Measurements from ENCODE around the gene EDEM3. TPM values are rescaled to one million over a fixed set of nuclear protein-coding genes. Genes with fewer than 3 reads are reported as not detected.

The EDEM3 gene
- total and polyA plus RNA-seq, 12 donors = 7.8 to 26.8 (median 17.8) TPM

- Histone ChIP-seq H3K36me3 (peaks cover 0 to 59% (median 16%) of the 10 kb centered on the region in 9 donors), H3K27ac (peak overlapping the region in 9 of 10 donors; percentile 36 to 86 (median 54)), H3K9me3 (no peaks in the 10 kb centered on the region), H3K4me1 (peaks cover 5 to 31% (median 14%) of the 10 kb centered on the region in 9 donors), H3K27me3 (no peaks in the 10 kb centered on the region), H3K4me3 (no peak overlapping the region)
- 21 to 22% methylated on average over 5 of the region's 5 CpGs for WGBS, 2 donors
- ATAC-seq (peak; percentile 76 to 93 (median 88)), DNase-seq (peak; percentile 35 to 49)
- no peak for TF ChIP-seq CTCF (IDR thresholded peaks at IDR 0.05)
- intact Hi-C loops (cut with DNase I) = no loop called here
These were observed 37.9 kb upstream of the EDEM3 start for GRCh38 chr1:184792450-184792969.

- no peak for ATAC-seq
These were observed 36.9 kb upstream of the EDEM3 start for GRCh38 chr1:184791550-184791900.

GRCh38 chr1:184790642-184791549 lies 36.2 kb upstream of the EDEM3 start:
- Histone ChIP-seq H3K9me3 (no peaks in the 10 kb centered on the region), H3K27ac (peak overlapping the region in 1 of 10 donors; percentile 86), H3K4me3 (no peak overlapping the region), H3K36me3 (peaks cover 0 to 43% (median 10%) of the 10 kb centered on the region in 9 donors), H3K4me1 (peaks cover 5 to 31% (median 14%) of the 10 kb centered on the region in 9 donors), H3K27me3 (no peaks in the 10 kb centered on the region)
- ATAC-seq (no peak), DNase-seq (no peak)
- whole genome bisulfite sequencing, 2 donors = 74 to 85% methylated on average over 9 of the region's 9 CpGs
- intact Hi-C loops (cut with DNase I) = no loop called here
- no peak for TF ChIP-seq CTCF (IDR thresholded peaks at IDR 0.05)

More at GRCh38 chr1:184791550-184791900, 36.9 kb upstream of the EDEM3 start:
- no peaks in the 10 kb centered on the region for H3K9me3 ChIP-seq
- H3K4me1 ChIP-seq = peaks cover 5 to 31% (median 14%) of the 10 kb centered on the region in 9 donors
- DNase-seq = no peak
- H3K27ac ChIP-seq = peak overlapping the region in 4 of 10 donors; percentile 54 to 86 (median 62)
- H3K4me3 ChIP-seq = no peak overlapping the region
- intact Hi-C loops (cut with DNase I) = no loop called here
- TF ChIP-seq CTCF (IDR thresholded peaks at IDR 0.05) = no peak
- no peaks in the 10 kb centered on the region for H3K27me3 ChIP-seq
- peaks cover 0 to 49% (median 10%) of the 10 kb centered on the region in 9 donors for H3K36me3 ChIP-seq
- 77 to 79% methylated on average over 2 of the region's 2 CpGs for WGBS, 2 donors

- 39% methylated on average over 2 of the region's 2 CpGs for WGBS, 2 donors
- Histone ChIP-seq H3K27ac (no peak overlapping the region), H3K27me3 (no peaks in the 10 kb centered on the region), H3K36me3 (peaks cover 0 to 33% (median 1%) of the 10 kb centered on the region in 9 donors), H3K9me3 (peaks cover 0 to 3% (median 0%) of the 10 kb centered on the region in 11 donors), H3K4me1 (peaks cover 5 to 31% (median 14%) of the 10 kb centered on the region in 9 donors), H3K4me3 (no peak overlapping the region)
- intact Hi-C loops (cut with DNase I) = no loop called here
- no peak for DNase-seq
- no peak for ATAC-seq
- TF ChIP-seq CTCF (IDR thresholded peaks at IDR 0.05) = no peak
These were observed 35.2 kb upstream of the EDEM3 start for GRCh38 chr1:184789884-184790283.
